NCI-H1417 treated with DMSO at 0.1 percent for 48 hours (cell line): ENCODE results near the gene MNAT1.
"Not testable (repeated sequence)": the region's sequence is repeated elsewhere in the genome, so short reads cannot be mapped to it uniquely, and the experiment has no call there.

Experiments used
- DNase-seq: peaks from one replicate; lab custom pipeline; 2025; lab: John Stamatoyannopoulos, UW

Gene MNAT1

DNA sequence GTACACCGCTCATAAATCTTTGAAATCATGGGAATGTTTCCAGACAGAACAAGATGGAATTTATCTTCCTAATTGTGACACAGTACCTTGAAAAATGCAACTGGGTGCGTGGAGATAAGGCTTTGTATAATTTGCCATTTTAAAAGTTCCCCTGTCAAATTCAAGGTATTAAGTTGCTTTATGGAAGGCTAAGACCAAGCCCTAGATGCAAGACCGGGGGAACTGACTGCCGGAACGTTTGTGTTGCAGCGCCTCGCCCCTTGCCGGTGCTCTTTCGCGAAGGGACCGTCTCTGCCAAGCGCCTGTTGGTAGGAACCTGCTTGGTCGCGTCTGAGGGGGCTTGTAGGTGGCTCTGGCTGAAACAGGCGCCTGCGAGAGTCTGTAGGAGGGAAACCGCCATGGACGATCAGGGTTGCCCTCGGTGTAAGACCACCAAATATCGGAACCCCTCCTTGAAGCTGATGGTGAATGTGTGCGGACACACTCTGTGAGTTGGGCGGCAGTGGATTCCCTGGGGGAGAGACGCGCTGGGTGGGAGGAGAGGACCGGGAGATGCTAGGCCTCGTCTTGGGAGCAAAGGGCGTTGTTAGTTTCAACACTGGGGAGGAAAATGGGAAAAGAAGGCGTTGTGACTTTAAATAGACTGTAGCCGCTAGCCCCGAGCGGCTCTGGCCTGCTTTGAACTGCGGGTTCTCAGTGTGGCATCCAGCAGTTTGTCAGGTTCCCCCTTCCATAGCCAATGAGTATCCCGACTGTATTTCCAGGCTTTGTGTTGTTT lies at the start of gene MNAT1:
MNAT1 (plus strand) TSS at position 297 of the 778 bp plus-strand sequence; CDS start at position 399, 102 bp downstream.
- peak; percentile 12 for DNase-seq

DNA sequence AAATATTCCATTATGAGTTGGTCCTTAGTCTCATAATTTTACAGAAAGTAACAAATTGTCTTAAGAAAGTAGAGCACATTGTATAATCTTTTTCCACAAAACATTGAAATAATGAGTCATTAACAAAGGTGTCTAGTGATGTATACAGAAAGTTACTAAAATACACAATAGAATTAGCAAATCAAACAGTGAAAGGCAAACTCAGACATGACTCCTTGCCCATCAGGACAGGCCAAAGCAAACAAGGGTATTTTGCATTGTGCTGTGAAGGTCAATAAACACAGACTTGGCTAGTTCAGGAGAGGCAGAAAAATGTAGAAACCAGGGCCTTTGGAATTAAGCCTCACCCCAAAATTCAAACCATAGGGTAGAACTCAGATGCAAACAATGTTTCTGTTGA lies 47.7 kb upstream of the MNAT1 start:
- DNase-seq, result no peak

DNA sequence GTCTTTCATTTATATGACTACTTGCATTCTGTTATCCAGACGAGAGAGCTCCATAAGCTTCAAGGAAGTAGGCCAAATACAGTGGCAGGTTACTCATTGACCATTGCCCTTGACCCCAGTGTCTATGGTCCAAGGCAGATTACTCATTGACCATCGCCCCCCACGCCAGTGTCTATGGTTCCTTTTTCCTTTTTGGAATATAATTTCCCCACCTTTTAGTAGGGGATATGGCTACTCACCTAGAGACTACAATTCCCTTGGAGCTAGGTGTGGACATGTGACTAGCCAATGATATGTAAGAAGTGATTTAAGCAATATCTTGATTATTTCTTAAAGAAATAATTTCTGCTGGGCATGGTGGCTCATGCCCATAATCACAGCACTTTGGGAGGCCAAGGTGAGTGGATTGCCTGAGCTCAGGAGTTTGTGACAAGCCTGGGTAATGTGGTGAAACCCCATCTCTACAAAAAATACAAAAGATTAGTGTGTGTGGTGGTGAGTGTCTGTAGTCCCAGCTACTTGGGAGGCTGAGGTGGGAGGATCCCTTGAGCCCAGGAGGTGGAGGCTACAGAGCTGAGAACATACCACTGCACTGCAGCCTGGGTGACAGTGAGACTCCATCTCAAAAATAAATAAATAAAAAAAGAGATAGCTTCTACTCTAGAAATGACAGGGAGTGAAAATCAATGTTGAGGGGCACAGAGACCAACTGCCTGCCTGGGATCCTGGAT lies 43.0 kb upstream of the MNAT1 start:
- DNase-seq, result no peak

DNA sequence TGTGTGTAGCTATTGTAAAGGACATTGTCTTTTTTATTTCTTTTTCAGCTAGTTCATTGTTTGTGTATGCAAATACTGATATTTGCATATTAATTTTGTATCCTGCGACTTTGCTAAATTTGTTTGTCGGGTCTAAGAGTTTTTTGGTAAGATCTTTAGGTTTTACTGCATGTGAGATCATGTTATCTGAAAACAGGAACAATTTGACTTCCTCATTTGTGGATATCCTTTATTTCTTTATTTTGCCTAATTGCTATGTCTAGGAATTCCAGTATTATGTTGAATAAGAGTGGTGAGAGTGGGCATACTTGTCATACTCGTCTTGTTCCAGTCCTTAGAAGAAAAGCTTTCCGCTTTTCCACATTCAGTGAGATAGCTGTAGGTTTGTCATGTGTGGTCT lies 39.2 kb upstream of the MNAT1 start:
- DNase-seq, result no peak

DNA sequence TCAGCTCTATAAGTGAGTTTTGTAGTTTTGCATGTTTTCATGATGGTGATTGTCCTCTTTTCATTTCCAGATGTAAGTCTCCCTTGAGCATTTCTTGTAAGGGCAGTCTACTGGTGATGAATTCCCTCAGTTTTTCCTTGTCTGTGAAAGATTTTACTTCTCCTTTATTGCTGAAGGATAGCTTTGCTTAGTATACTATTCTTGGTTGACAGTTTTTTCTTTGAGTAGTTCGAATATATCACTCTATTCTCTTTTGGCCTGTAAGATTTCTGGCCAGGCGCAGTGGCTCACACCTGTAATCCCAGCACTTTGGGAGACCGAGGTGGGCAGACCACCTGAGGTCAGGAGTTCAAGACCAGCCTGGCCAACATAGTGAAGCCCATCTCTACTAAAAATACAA lies 34.0 kb upstream of the MNAT1 start:
- no peak for DNase-seq

DNA sequence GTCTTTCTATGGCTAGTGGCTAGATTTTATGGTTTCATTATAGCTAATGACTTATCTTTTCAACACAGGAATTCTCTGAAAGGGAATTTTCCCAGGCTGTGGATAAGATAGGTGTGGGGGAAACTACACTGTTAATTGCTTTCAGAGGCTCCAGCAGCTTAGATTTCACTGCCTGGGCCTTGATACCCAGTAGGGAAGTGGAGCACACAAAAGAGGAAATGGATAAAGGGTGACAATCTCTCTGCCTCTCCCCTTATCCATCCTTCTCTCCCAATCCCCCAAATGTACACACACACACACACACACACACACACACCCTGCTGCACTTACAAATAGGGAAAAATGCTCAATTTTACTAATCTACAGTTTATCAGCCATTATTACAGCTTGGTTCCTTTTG lies 29.5 kb upstream of the MNAT1 start:
- no peak for DNase-seq

DNA sequence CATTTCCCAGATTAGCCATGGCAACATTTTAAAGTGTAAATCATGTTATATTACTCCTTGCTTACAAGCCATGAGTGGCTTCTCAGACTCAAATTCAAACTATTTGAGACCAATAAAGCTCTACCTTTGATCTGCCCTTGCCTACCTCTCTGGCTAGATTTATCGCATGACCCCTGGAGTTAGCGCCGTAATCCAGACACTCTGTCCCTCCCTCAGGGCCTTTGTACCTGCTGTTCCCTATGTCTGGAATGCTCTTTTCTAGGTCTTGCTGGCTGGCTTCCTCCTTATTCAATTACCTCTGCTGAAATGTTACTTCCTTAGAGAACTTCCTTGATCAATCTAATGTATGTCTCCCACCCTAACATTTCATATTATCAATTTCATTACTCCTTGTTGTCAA lies 26.7 kb upstream of the MNAT1 start:
- DNase-seq, result no peak

DNA sequence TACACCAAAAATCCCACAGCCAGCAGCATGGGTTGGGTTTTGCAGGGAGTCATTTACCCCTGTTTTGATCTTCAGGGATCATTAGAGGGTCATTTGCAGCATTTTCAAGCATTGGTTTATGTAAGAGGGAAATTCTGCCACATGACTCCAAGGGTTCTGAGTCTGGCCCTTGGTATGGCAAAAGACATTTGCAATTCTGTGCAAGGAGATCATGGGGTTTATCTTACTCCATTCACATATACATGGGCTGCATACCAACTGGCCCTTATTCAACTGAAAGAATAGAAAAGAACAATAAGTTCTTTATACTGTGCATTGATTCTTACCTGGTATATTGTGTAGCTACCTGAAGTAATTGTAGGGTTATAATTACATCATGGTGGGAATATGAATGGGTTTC lies 24.1 kb upstream of the MNAT1 start:
- DNase-seq, result no peak

DNA sequence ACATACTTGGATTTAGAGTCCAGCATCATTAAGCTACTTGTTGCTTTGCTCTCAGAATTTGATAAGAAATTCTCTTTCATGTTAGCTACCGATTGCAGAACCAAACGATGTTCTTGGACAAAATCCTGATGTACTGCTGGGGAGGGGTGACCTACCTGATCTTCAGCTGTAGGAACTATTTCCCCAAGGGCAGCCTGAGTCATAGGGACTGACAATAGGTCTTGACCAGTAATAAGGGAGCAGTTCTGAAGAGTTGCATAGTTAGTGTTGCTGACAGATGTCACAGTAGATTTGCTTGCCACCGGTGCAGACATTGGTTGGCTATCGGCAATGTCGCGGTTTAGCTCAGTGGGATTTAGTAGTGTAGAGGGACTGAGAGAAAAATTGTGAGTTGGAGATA lies 21.0 kb upstream of the MNAT1 start:
- no peak for DNase-seq

DNA sequence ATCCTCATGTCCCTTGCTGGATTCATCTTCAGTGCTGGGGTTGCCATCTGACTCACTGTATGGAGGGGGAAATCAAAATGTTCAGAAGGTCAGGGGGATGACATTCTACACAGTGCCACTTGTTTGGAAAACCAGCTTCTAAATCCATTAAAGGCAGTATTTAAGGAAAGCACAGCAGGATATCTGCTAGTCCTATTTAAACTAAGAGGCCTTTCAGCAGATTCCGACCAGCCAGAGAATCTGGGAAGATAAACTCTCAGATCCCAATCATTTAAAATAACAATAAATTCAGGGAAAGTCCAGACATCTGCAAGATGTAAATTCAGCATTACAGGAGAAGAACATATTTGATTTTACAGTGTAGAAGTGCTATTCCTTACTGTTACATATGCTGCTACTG lies 14.2 kb upstream of the MNAT1 start:
- no peak for DNase-seq

DNA sequence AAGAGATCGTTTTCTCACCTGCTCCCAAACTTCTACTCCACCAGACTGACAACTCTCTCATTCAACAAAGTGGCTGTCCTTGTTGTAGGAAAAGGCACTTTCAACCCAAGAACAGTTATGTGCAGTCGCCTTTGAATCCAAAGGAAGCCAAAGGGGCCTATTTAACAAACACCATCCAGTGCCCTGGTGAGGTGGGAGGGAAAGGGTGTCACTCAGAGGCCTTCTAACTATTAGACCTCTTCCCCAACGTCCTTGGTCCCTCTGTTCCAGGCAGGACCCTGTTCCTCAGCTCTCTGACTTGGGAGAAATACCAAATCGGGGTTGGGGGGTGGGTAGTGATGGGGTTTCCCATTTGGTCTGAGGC lies 13.6 kb upstream of the MNAT1 start:
- DNase-seq, result no peak

DNA sequence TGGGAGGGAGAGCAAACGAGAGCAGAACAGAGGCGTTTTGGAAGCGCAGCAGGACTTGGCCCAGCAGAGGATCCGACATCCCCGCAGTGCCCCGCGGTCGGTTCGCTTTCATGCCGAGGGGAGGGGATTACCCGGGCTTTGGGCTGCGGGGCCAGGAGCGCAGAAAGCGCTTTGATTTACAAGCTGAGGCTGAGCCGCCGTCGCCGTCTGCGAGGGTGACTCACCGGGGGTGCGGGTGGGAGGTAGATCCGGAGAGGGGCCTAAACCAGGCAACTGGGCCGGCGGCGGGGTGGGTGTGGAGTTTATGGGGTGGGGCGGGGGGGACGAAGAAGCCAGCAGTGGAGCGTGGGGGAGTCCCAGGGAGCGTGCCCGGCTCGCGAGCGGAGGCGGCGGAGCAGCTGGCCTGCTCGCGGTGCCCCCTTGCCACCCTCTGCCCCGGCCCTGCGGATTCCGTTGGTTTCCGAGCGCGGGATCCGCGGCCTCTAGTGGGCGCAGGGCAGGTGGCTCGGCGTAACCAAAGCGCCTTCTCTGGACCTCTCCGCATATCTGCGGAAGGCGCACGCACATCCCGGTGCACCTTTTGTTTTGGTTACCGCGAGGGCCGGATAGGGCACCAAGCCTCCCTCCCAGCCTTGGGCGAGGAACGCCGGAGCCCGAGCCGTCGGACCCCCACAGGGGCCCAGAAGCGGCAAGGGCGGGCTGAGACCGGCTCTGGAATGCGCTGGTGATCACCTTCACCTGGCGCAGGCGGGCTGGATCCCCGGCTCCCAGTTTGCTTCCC lies 13.0 kb upstream of the MNAT1 start:
- DNase-seq, result no peak

DNA sequence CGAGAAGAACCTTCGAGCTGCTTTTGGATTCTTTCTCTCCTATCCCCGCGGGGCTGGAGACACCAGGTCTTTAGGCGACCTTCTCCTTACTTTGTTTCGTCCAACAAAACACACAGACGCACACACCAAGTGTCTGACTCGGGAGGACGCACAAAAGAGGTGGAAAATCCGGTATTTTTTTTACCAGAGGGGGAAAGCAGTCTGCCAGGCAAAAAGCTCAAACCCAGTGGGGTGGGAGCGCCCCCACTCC lies 12.5 kb upstream of the MNAT1 start:
- no peak for DNase-seq

DNA sequence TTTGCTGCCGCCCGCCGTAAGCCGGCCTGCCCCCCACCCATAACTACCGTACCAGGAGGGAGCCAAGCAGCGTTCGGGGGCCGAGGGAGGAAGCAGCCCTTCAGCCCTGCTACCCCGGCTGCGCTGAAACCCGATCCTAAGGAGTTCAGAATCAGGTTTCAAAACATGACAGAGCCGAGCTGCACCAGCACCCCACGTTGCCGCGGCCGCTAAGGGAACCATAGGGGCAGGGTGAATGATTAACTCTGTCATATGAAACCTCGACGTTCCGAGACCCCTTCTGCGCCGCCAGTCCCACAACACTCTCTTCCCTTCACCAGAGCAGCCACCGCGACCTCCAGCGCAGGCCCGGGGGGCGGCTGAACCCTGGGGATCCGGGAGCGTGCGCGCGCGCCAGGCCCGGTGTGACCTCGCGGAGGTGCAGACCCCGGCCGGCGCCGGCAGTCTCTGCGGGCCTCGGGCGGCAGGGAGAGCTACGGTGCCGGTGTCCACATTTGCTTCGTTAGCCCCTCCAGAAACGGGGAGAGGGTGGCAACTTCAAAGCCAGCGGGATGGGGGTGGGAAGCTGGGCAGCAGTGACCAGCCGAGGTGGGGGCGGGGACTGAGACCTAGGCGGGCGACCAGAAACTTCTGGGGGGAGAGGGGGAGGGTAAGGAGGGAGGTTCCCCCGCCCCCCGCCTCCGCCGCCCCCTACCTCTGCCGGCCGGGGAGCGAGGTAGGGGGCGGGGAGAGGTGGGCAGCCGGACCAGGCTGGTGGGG lies 12.0 kb upstream of the MNAT1 start:
- DNase-seq, result no peak

DNA sequence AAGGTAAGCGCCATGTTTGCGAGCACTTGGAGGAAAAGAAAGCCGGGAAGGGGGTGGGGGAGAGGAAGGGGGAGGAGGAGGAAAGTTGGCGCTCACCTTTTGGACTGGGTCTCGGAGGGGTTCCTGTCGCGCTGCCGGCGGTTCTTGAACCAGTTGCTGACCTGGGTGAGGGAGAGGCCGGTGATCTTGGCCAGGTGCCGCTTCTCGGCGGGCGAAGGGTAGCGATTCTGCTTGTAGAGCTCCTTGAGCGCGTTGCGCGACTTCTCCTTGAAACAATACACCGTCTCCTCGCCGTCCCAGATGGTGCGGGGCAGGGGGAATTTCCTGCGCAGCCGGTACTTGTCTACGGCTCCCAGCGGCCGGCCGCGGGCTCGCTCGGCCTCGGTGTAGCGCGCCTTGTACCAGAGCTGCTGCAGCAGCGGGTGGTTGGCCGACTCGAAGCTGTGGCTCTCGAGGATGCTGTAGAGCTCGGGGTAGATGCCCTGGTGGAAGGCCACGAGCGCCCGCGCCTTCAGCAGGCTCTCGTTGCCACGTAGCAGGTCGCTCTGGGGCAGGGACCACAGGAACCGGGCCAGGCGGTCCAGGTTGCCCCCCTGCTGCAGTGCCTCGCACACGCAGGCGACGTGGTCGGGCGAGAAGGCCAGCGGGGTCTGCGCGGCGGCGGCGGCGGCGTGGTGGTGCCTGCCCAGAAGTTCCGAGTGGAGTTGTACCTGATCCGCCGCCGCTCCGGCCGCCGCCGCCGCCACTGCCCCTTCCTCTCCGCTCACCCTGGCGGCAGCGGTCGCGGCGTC lies 11.2 kb upstream of the MNAT1 start:
- no peak for DNase-seq

DNA sequence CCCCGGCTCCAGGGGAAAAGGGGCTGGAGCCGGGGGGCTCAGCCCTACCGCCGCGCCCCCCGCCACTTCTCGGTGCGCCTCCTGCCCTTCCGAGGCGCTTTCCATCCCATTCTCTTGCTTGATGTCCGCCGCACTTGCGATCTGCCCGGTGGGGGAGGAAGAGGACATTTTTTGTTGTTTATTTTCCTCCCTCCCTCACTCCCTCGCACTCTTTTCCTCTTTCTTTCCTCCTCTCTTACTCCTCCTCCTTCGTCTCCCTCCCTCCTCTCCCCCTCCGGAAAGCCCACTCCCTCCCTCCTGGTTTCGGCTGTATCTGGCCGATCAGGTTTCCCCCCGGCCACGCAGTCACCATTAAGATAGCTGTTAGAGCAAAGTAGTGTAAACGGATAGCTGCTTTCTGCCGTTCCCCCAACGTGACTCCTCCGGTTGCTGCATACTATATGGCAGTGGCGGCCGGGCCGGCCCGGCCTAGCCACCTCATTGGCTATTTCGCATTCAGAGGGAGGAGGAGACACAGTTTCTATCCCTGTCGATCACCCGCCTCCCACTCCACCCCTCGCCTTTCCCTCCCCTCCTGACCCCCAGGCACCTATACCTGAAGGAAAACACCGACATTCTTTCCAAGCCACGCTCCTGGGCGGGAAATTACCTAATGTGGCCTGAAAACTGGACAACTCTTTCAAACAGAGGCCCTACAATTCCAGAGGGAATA lies 10.5 kb upstream of the MNAT1 start, which contains the start of gene SIX4:
SIX4 (minus strand) TSS at position 445 of the 712 bp plus-strand sequence; CDS start at position 168, 277 bp downstream.
- DNase-seq, result peak; percentile 43

DNA sequence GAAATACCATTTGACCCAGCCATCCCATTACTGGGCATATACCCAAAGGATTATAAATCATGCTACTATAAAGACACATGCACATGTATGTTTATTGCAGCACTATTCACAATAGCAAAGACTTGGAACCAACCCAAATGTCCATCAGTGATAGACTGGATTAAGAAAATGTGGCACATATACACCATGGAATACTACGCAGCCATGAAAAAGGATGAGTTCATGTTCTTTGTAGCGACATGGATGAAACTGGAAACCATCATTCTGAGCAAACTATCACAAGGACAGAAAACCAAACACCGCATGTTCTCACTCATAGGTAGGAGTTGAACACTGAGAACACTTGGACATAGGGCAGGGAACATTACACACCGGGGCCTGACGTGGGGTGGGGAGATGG lies 3.3 kb upstream of the MNAT1 start:
- DNase-seq, result not testable (repeated sequence)

DNA sequence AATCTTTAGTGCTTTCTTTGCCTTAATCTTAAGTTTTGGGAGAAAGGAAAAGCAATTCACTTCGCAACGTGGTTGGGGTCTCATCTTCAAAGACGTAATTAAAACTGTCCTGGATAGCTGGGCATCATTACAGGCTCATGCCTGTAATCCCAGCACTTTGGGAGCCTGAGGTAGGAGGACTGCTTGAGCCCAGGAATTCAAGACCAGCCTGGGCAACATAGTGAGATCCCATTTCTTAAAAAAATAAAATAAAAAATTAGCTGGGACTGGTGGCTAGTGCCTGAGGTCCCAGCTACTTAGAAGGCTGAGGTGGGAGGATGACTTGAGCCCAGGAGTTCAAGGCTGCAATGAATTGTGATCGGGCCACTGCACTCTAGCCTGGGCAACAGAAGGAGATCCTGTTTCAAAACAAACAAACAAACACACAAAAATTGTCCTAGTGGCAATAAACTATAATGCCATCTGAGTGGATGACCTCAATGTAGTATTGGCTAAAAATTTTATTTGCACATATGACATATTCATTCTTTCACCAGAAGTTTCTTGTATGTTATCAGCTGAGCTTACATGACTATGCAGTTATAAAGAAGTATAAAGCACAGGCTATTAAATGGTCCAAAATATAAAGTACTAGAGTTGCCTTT lies 1.6 kb upstream of the MNAT1 start:
- DNase-seq, result no peak

DNA sequence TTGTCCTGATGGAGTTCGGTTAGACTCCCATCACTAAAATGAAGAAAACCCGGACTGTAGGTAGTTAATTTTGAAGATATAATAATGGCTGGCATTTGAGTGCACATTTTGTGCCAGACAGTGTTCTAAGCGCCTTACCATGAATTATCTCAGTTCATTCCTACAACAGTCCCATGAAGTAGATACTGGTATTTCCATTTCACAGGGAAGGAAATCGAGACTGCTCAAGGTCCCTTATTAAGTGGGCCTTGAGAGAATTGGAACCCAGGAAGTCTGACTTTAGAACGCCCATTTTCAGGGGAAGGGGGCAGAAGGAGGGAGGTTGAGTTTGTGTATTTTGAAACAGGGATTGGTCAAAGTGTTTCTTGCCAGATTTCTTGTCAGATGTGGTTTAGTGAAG lies 855 bp downstream of the MNAT1 start:
- no peak for DNase-seq

DNA sequence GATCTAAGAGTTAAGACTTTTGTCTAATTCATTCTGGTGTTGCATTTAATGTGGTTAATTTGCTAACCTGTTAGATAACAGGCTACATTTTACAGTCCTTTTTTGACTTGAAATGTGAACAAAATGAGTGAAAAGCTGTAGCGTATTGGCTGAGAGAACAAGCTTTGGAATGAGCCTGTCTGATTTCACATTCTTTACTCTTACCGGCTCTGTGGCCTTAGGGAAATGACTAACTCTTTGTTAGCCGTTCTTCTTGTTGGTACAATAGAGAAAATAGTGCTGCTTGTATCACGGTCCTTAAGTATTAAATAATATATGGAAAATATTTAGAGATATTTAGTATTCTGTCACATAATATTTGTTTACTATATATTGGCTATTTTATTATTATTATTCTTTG lies 1.9 kb downstream of the MNAT1 start:
- DNase-seq, result no peak
